GM13977 (cell line): ENCODE data around the gene ALDH3A1.

Experiments
- DNase-seq: peaks from one replicate; pipeline ENCODE4 v3.0.0; 2012; ENCODE audit warnings: low spot score
- in situ Hi-C: fragments of 300-500 bp; cut with MboI; formaldehyde crosslinking; loops from one replicate; pipeline ENCODE4 v1.12.0; 2022; ENCODE audit warnings: low sequenced_read_pairs, low pct_unique_long_range_greater_than_20kb, mixed read lengths, inconsistent platforms; ENCODE audit not compliant: unreplicated experiment
- TF ChIP-seq, protein P1 (sequence below): IDR thresholded peaks from 2 replicates; pipeline ENCODE4 v1.5.1; 2012; ENCODE audit warnings: mild to moderate bottlenecking, control low read depth; ENCODE audit not compliant: insufficient read depth; ENCODE audit errors: extremely low read depth, missing control alignments

The ALDH3A1 gene

DNA sequence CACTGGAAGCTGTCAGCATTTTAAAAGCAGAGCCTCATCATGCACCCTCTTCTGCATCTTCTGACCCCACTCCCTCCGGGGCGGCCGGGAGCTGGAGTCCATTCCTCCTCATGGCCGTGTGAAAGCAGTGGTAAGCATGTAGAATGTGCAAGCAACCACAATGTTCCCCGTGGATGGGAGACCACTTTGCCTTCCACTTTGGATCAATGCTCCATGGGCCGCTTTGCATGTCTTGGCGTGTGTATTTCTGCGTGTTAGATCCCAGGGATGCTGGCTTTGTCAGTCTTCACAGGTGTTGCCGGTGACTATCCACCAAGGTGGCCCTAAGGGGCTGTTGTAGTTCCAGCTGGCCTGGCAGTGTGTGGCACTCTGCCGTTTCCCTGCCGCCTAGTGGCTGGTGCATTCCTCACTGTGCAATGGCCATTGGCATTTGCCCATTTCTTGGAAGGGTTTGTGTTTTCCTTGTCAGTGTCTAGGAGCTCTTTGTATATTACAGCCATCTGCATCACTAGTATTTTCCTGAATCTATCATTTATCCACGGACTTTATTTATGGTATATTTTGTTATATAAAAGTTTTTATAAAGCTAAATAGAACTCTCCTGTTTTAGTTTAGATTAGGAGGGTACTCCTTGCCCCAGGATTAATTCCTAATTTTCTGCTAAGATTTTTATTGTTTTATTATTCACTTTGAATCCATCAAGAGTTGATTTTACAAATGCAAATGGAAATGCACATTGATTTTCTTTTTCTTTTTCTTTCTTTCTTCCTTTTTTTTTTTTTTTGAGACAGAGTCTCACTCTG lies 5.8 kb upstream of the ALDH3A1 start:
- TF ChIP-seq, protein P1, sequence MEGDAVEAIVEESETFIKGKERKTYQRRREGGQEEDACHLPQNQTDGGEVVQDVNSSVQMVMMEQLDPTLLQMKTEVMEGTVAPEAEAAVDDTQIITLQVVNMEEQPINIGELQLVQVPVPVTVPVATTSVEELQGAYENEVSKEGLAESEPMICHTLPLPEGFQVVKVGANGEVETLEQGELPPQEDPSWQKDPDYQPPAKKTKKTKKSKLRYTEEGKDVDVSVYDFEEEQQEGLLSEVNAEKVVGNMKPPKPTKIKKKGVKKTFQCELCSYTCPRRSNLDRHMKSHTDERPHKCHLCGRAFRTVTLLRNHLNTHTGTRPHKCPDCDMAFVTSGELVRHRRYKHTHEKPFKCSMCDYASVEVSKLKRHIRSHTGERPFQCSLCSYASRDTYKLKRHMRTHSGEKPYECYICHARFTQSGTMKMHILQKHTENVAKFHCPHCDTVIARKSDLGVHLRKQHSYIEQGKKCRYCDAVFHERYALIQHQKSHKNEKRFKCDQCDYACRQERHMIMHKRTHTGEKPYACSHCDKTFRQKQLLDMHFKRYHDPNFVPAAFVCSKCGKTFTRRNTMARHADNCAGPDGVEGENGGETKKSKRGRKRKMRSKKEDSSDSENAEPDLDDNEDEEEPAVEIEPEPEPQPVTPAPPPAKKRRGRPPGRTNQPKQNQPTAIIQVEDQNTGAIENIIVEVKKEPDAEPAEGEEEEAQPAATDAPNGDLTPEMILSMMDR, result no peak
- in situ Hi-C loops, result loop anchor here (25.0 kb wide), 1 partner anchor 392 kb away; the partner anchor contains the start of gene B9D1
- no peak for DNase-seq

DNA sequence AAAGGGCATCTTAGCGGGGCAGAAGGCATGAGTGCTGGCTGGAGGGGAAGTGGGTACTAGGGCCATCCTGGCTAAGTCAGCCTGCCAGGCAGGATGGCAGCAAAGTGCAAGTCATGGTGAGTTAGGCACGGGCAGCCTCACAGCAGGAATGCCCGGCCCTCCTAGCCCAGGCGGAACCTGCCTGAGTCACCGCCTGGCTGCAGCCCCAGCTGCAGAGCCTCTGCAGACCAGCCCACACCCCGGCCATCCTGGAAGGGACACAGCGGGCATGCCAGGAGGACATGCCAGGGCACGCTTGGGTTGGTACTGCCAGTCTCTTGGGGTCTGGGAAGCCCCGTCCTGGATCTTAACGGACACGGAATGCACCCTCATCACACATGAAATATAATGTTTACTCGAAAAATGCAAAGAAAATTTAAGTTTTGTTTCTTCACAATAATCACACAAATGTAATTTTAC lies 5.0 kb upstream of the ALDH3A1 start:
- no peak for DNase-seq

DNA sequence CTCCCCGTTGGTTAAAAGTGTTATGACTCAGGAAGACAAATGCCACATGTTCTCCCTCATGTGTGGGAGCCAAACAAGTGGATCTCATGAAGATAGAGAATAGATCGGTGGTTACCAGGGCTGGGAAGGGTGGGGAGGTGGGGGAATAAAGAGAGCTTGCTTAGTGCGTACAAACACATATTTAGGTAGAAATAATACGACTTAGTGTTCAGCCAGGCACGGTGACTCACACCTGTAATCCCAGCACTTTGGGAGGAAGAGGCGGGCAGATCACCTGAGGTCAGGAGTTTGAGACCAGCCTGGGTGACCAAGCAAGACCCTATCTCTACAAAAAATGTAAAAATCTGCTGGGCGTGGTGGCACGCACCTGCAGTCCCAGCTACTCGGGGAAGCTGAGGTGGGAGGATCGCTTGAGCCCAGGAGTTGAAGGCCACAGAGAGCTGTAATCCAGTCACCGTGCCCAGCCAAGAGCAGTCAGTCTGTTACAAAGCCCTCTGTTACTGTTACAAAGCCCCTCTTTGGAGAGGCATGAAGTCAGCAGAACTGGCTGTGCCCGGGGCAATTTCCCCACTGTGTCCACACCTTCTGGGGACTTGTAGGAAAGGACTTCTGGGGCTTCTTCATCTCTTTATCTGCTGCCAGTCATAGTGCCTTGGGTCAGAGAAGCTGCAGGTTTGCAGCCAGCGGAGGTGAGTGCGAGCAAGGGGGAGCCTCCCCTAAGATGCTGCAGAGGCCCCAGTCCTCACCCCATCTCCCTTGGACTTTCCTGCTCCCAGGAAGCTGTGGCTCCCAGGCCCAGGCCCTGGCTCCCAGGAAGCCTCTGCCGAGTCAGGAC lies 4.3 kb upstream of the ALDH3A1 start:
- TF ChIP-seq, protein P1, result no peak
- in situ Hi-C loops, result loop anchor here (25.0 kb wide), 1 partner anchor 390 kb away; the partner anchor contains the start of gene B9D1
- no peak for DNase-seq

More for the DNA sequence above, 5.0 kb upstream of the ALDH3A1 start:
- TF ChIP-seq, protein P1, result no peak
- in situ Hi-C loops, result loop anchor here (25.0 kb wide), 1 partner anchor 391 kb away; the partner anchor contains the start of gene B9D1

DNA sequence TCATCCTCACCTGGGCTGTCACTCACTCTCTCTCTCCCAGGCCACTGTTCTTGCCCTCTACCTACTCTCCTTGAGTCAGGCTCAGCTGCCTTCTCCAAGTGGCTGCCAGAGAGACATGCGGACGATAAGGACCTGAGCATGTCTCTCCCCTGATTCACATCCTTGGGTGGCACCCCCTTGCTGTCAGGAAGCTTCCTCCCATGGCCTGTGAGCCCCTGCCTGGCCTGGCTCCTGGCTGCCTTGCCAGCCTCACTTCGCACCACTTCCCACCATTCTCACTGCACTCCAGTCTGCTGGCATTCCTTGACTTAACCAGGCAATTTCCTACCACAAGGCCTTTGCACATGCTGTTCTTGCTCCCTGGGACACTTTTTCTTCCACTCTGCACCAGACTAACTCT lies 2.7 kb upstream of the ALDH3A1 start:
- TF ChIP-seq, protein P1, result no peak
- in situ Hi-C loops, result loop anchor here (25.0 kb wide), 1 partner anchor 389 kb away; the partner anchor contains the start of gene B9D1

DNA sequence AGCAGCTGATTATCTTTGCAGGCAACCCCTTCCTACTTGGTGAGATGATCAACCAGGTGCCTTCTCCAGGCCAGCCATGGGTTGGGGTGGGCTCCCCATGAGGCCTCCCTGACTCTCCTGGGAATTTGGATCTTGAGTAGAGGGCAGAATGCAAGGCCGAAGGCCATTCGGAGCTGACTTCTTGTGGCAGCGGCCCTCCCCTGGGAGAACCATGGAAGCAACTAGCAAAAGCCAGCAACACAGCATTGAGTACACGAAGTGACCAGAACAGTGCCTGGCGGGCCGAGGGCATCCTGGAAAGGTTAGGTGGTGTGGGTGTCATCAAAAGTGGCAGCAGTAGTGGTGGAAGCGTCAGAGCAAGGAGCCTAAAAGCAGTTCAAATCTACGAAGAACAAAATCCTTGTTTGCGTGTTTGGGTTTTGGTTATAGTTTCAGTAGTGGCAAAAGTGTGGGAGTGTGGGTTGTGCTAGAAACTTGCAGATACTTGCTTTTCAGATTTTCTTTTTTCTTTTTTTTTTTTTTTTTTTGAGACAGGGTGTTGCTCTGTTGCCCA lies 2.0 kb upstream of the ALDH3A1 start:
- TF ChIP-seq, protein P1, result no peak
- DNase-seq, result no peak
- in situ Hi-C loops, result loop anchor here (25.0 kb wide), 1 partner anchor 388 kb away; the partner anchor contains the start of gene B9D1

More for the DNA sequence above, 2.7 kb upstream of the ALDH3A1 start:
- DNase-seq, result no peak

DNA sequence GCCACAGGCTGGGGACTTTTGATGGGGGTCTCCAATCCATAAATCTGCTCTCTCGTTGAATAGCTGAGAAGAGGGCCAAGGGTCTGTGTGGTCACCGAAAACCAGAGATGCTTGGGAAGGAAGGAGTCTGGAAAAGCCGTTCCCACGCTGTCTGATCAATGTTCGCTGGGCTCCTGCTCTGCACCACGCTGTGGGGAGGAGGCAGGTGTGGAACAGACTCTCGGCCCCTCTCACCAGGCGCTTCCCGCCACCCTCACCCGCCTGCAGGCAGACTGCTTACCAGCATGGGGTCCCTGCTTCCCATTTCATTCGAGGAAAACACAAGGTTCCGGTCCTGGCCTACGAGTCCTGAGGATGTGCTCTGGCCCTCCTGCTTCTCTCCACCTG lies 702 bp upstream of the ALDH3A1 start:
- DNase-seq, result no peak
- TF ChIP-seq, protein P1, result no peak
- in situ Hi-C loops, result no loop called here
